ENCODE measurements around the gene AKT3. TPM values are rescaled to one million over a fixed set of nuclear protein-coding genes. Genes with fewer than 3 reads are reported as not detected.

Gene AKT3
- total RNA-seq, 2 experiments from 2014 or later: 80.4 to 88.5 TPM

DNA sequence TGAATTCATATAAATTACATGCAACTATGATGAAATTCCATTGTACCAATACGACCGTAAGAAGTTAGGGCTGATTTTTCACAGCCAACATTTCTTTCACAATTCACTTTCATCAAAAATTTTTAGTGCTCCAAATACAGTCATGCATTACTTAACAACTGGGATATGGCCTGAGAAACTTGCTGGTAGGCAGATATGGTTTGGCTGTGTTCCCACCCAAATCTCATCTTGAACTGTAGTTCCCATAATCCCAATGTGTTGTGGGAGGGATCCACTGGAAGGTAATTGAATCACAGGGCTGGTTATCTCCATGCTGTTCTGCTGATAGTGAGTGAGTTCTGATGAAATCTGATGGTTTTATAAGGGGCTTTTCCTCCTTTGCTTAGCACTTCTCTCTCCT lies 244.4 kb downstream of the AKT3 start:
- TF ChIP-seq, protein P1, sequence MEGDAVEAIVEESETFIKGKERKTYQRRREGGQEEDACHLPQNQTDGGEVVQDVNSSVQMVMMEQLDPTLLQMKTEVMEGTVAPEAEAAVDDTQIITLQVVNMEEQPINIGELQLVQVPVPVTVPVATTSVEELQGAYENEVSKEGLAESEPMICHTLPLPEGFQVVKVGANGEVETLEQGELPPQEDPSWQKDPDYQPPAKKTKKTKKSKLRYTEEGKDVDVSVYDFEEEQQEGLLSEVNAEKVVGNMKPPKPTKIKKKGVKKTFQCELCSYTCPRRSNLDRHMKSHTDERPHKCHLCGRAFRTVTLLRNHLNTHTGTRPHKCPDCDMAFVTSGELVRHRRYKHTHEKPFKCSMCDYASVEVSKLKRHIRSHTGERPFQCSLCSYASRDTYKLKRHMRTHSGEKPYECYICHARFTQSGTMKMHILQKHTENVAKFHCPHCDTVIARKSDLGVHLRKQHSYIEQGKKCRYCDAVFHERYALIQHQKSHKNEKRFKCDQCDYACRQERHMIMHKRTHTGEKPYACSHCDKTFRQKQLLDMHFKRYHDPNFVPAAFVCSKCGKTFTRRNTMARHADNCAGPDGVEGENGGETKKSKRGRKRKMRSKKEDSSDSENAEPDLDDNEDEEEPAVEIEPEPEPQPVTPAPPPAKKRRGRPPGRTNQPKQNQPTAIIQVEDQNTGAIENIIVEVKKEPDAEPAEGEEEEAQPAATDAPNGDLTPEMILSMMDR (IDR thresholded peaks at IDR 0.05): no peak
- Mint-ChIP-seq H3K4me1 (ENCODE audit: low read depth) (no peaks in the 10 kb centered on the region), H3K27me3 (no peaks in the 10 kb centered on the region), H3K36me3 (ENCODE audit: low read depth) (peaks cover 89% of the 10 kb centered on the region), H3K27ac (no peak overlapping the region), H3K9me3 (peaks cover 14% of the 10 kb centered on the region), H3K4me3 (no peak overlapping the region)
- intact Hi-C loops (cut with DNase I, micrococcal nuclease): loop anchor here in 1 of 2 experiments (10.0 kb wide), 1 partner anchor 1229 kb away; the partner anchor contains the start of gene COX20
- no peaks in the 10 kb centered on the region for H3K4me1 ChIP-seq (ENCODE audit: insufficient read depth, low read length)
- H3K9me3 ChIP-seq (ENCODE audit: control insufficient read depth in 1 of 2, insufficient read depth in 1 of 2, low read length in 2 of 2): peaks cover 4 to 14% of the 10 kb centered on the region in 2 experiments
- ATAC-seq (ENCODE audit: poor library complexity) (no peak), DNase-seq (no peak)
- no peaks in the 10 kb centered on the region for H3K27me3 ChIP-seq (ENCODE audit: control insufficient read depth in 1 of 2, insufficient read depth in 2 of 2, low read length in 2 of 2)
- peaks cover 39% of the 10 kb centered on the region for H3K36me3 ChIP-seq (ENCODE audit: insufficient read depth, low read length)
- ChIA-PET CTCF (no interaction called here), POLR2A (no interaction called here)
- no peak overlapping the region for H3K4me3 ChIP-seq (ENCODE audit: low read length)
- H3K27ac ChIP-seq (ENCODE audit: low read depth in 1 of 2, low read length in 2 of 2): no peak overlapping the region

DNA sequence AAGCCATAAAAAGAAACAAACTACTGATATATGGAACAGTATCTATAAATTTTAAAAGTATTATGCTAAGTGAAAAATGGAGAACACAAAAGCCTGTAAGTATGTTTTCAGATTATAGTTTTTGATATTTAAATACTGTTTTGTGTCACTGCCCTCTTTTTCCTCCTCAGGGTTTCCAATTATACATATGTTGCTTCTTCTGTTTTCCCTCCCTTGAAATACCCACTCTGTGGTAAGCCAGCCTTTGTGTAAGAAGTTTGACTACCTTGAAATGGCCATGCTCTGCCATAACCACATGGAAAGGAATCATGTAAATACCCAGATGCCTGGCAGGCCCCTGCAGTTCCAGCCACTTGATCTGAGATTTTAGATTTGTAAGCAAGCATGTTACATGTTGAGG lies 248.3 kb downstream of the AKT3 start:
- Mint-ChIP-seq H3K27ac (no peak overlapping the region), H3K4me1 (ENCODE audit: low read depth) (peaks cover 21% of the 10 kb centered on the region), H3K36me3 (ENCODE audit: low read depth) (peaks cover 60% of the 10 kb centered on the region), H3K9me3 (peaks cover 14% of the 10 kb centered on the region), H3K27me3 (no peaks in the 10 kb centered on the region), H3K4me3 (no peak overlapping the region)
- ChIA-PET POLR2A (no interaction called here), CTCF (no interaction called here)
- TF ChIP-seq, protein P1 (IDR thresholded peaks at IDR 0.05): no peak
- no peak for DNase-seq
- Histone ChIP-seq H3K27ac (ENCODE audit: low read depth in 1 of 2, low read length in 2 of 2) (no peak overlapping the region), H3K27me3 (ENCODE audit: control insufficient read depth in 1 of 2, insufficient read depth in 2 of 2, low read length in 2 of 2) (no peaks in the 10 kb centered on the region), H3K36me3 (ENCODE audit: insufficient read depth, low read length) (peaks cover 21% of the 10 kb centered on the region), H3K4me1 (ENCODE audit: insufficient read depth, low read length) (peaks cover 7% of the 10 kb centered on the region), H3K9me3 (ENCODE audit: control insufficient read depth in 1 of 2, insufficient read depth in 1 of 2, low read length in 2 of 2) (peaks cover 0 to 14% of the 10 kb centered on the region in 2 experiments), H3K4me3 (ENCODE audit: low read length) (no peak overlapping the region)
- ATAC-seq (ENCODE audit: poor library complexity): no peak
- intact Hi-C loops (cut with DNase I, micrococcal nuclease): loop anchor here in 1 of 2 experiments (10.0 kb wide), 1 partner anchor 1233 kb away; the partner anchor contains the start of gene COX20

DNA sequence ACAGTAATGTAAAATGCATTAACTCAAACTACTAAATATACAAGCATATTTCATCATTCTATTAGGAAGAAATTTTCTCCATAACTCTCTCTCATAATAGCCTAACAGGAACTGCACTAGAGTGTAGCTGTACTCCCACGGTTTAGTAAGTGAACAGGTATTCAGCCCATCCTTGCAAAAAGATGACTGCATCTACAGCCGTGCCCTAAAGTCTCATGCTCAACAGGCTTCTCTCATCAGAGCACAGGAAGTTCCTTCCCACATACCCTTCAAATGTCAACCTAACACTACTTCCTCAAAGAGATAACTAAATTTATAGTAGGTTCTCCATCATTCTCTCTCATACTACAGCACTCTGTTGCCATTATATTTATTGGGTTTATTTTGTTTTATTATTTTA lies 251.6 kb downstream of the AKT3 start:
- peaks cover 33% of the 10 kb centered on the region for H3K4me1 Mint-ChIP-seq (ENCODE audit: low read depth)
- intact Hi-C loops (cut with DNase I, micrococcal nuclease): loop anchor here in 1 of 2 experiments (2.0 kb wide), 1 partner anchor 14 kb away; no protein-coding TSS in a partner anchor
- TF ChIP-seq, protein P1 (IDR thresholded peaks at IDR 0.05): no peak
- POLR2A ChIA-PET: interaction anchor here (1.2 kb wide), 1 partner anchor 96 kb away, joined by 3 read pairs; no protein-coding TSS in a partner anchor
- Histone ChIP-seq H3K9me3 (ENCODE audit: control insufficient read depth in 1 of 2, insufficient read depth in 1 of 2, low read length in 2 of 2) (peaks cover 0 to 13% of the 10 kb centered on the region in 2 experiments), H3K36me3 (ENCODE audit: insufficient read depth, low read length) (peaks cover 5% of the 10 kb centered on the region), H3K4me1 (ENCODE audit: insufficient read depth, low read length) (peaks cover 12% of the 10 kb centered on the region), H3K27me3 (ENCODE audit: control insufficient read depth in 1 of 2, insufficient read depth in 2 of 2, low read length in 2 of 2) (no peaks in the 10 kb centered on the region), H3K27ac (ENCODE audit: low read depth in 1 of 2, low read length in 2 of 2) (peak overlapping the region in 1 of 2 donors; percentile 39), H3K4me3 (ENCODE audit: low read length) (no peak overlapping the region)
- CTCF ChIA-PET: no interaction called here
- peak overlapping the region; percentile 62 for H3K27ac Mint-ChIP-seq
- peaks cover 43% of the 10 kb centered on the region for H3K36me3 Mint-ChIP-seq (ENCODE audit: low read depth)
- DNase-seq (peak in 8 of 14 experiments; percentile 5 to 67 (median 29)), ATAC-seq (ENCODE audit: poor library complexity) (peak; percentile 78)
- H3K27me3 Mint-ChIP-seq: no peaks in the 10 kb centered on the region
- H3K4me3 Mint-ChIP-seq: peak overlapping the region; percentile 78
- H3K9me3 Mint-ChIP-seq: peaks cover 9% of the 10 kb centered on the region
